Kidney epithelial cell (primary cell): ENCODE data around the gene ZDBF2. TPM values are rescaled to one million over a fixed set of nuclear protein-coding genes. Genes with fewer than 3 reads are reported as not detected.

ENCODE experiments used
- DNase-seq: peaks from one replicate; pipeline ENCODE4 v3.0.0-alpha.2; 2010; ENCODE audit warnings: low read depth
- H3K27me3 ChIP-seq: 2 replicates; pipeline ENCODE4 v1.6.0; 2011; ENCODE audit warnings: low read length; ENCODE audit not compliant: control insufficient read depth, insufficient read depth
- H3K36me3 ChIP-seq: 2 replicates; pipeline ENCODE4 v1.5.1; 2011; ENCODE audit warnings: low read length; ENCODE audit not compliant: control insufficient read depth, insufficient read depth
- H3K4me3 ChIP-seq: 2 replicates; pipeline ENCODE4 v1.5.1; 2011; ENCODE audit warnings: low read depth, mild to moderate bottlenecking, control low read depth, low read length
- total RNA-seq: library from RNA; depleted of rRNA; stranded (reverse); fragments of >200 nt; gene quantifications from 2 replicates; pipeline ENCODE4 v1.2.3, GENCODE V29; 2015
- TF ChIP-seq, protein P1 (sequence below): IDR thresholded peaks from 2 replicates; pipeline ENCODE4 v1.5.1; 2011; ENCODE audit warnings: mild to moderate bottlenecking, moderate library complexity, low read length, control low read depth, inconsistent platforms; ENCODE audit not compliant: insufficient read depth, poor library complexity, severe bottlenecking

Gene ZDBF2
- total RNA-seq, 1 donor from 2014 or later = 8.5 TPM

DNA sequence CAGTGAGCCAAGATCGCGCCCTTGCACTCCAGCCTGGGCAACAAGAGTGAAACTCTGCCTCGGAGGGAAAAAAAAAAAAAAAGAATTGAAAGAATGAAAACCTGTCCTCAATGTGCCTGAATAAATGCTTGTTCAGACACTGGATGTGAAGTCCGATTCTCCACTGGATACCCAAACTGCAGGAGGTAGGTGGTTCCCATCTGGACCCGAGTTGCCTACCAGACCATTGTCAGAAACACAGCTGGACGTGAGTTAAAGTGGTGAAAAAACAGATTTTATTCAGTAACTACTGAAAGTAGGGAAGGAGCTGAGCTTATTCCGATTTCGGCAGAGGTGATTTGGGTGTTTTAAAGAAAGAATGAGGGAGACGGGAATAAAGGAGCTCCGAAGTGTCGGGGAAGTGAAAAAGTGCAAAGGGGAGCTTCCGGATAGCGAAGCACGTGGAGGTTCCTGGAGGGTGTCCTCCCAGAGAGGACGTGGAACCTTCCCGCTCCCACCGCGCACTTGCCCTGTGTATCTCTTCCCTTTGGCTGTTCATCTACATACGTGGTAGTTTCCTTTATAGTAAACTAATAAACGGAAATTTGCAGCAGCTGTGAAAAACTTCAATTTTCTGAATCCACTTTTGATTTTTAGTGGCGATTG lies 10.4 kb upstream of the ZDBF2 start:
- Histone ChIP-seq H3K27me3 (peaks cover 43% of the 10 kb centered on the region), H3K4me3 (no peak overlapping the region)

GRCh38 chr2:206266130-206267125 lies 8.0 kb upstream of the ZDBF2 start:
- Histone ChIP-seq H3K4me3 (no peak overlapping the region), H3K36me3 (no peaks in the 10 kb centered on the region), H3K27me3 (peaks cover 32% of the 10 kb centered on the region)
- no peak for DNase-seq
- TF ChIP-seq, protein P1, sequence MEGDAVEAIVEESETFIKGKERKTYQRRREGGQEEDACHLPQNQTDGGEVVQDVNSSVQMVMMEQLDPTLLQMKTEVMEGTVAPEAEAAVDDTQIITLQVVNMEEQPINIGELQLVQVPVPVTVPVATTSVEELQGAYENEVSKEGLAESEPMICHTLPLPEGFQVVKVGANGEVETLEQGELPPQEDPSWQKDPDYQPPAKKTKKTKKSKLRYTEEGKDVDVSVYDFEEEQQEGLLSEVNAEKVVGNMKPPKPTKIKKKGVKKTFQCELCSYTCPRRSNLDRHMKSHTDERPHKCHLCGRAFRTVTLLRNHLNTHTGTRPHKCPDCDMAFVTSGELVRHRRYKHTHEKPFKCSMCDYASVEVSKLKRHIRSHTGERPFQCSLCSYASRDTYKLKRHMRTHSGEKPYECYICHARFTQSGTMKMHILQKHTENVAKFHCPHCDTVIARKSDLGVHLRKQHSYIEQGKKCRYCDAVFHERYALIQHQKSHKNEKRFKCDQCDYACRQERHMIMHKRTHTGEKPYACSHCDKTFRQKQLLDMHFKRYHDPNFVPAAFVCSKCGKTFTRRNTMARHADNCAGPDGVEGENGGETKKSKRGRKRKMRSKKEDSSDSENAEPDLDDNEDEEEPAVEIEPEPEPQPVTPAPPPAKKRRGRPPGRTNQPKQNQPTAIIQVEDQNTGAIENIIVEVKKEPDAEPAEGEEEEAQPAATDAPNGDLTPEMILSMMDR = no peak

More for the DNA sequence above, 10.4 kb upstream of the ZDBF2 start:
- DNase-seq = no peak
- TF ChIP-seq, protein P1 = no peak
- H3K36me3 ChIP-seq = no peaks in the 10 kb centered on the region

DNA sequence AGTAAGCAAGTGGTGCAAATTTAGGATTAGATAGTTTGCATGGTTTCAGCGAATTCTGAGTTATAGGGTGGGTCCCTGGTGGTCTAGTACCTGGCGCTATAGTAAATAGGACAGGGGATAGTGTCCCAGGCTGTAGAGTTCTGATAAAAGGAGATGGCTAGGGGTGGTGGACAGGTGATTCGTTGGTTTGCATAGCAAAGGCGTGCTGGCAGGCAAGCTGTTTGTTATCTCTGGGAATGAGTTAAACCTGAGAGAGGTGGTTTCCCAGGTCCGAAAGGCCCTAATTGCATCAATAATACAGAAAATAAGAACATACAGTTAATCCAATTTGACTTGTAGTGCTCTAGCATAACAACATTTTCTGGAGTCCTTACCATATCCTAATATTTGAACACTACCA lies 6.9 kb upstream of the ZDBF2 start:
- peaks cover 35% of the 10 kb centered on the region for H3K27me3 ChIP-seq
- no peak for DNase-seq
- TF ChIP-seq, protein P1 = no peak

DNA sequence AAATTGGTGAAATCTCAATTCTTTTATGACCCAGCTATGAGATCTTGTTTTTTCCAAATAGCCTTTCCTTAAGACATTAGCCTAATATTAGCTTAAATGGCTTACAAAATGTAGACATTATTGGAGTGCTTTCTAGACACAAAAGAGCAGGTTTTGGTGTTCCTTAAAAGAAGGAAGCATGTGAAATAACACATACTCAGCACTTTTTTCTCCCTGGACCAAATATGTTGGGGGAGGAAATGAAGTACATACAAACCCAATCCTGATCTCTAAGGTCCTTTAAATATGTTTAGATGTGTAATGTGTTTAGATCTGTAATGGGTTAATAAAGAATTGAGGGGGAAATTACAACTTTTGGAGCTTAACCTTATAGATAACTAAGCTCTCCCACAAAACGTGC lies 3.4 kb upstream of the ZDBF2 start:
- Histone ChIP-seq H3K36me3 (no peaks in the 10 kb centered on the region), H3K4me3 (no peak overlapping the region), H3K27me3 (peaks cover 34% of the 10 kb centered on the region)
- TF ChIP-seq, protein P1 = no peak
- DNase-seq = no peak

More for the DNA sequence above, 6.9 kb upstream of the ZDBF2 start:
- no peaks in the 10 kb centered on the region for H3K36me3 ChIP-seq
- no peak overlapping the region for H3K4me3 ChIP-seq

DNA sequence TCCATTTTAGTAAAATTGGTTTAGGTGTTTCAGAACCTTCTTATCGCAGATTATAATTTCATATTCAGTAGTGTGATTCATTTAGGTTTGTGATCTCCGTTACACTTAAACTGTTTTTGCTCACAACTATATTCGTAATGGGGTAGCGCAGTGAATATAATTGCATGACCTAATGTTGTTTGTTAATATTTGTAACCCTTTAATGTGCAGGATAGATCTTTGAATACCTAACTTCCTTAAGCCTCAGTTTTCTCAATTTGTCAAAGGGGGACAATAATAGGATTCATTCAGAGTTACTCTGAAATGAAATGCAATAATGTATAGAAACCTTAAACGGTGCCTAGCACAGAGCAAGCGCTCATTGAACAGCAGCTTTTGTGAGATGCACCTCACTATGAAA lies 558 bp upstream of the ZDBF2 start:
- no peaks in the 10 kb centered on the region for H3K36me3 ChIP-seq
- no peak for DNase-seq
- peak overlapping the region; percentile 57 for H3K4me3 ChIP-seq
- H3K27me3 ChIP-seq = peaks cover 20% of the 10 kb centered on the region
- TF ChIP-seq, protein P1 = no peak
